Transverse colon (tissue), 4 donors: ENCODE measurements around the gene PLAU. TPM values are rescaled to one million over a fixed set of nuclear protein-coding genes. Genes with fewer than 3 reads are reported as not detected.

ENCODE experiments used
- DNase-seq: peaks from one replicate; pipeline ENCODE4 v3.0.0-alpha.2; 2019
- H3K27ac ChIP-seq, 4 donors: fragments of 200-600 bp; sonication (generic); 2 replicates each; pipeline ENCODE4 v1.5.1; 2016 to 2018; ENCODE audit warnings: inconsistent platforms in 4 of 4
- H3K27me3 ChIP-seq: fragments of 200-600 bp; sonication (generic); 2 replicates; pipeline ENCODE4 v1.5.1; 2017; ENCODE audit warnings: inconsistent platforms
- H3K36me3 ChIP-seq, 4 donors: fragments of 200-600 bp; sonication (generic); 2 replicates each; pipeline ENCODE4 v1.5.1; 2017 to 2019; ENCODE audit warnings: inconsistent platforms in 4 of 4
- H3K4me1 ChIP-seq, 4 donors: fragments of 200-600 bp; sonication (generic); 2 replicates each; pipeline ENCODE4 v1.5.1; 2017 to 2020; ENCODE audit warnings: inconsistent platforms in 4 of 4
- H3K4me3 ChIP-seq, 4 donors: fragments of 200-600 bp; sonication (generic); 1 replicate in 1 of 4; 2 replicates in 3 of 4; pipeline versions ENCODE4 v1.5.1 to v1.6.1; 2017 to 2019; ENCODE audit warnings: inconsistent platforms in 4 of 4
- H3K9me3 ChIP-seq, 2 donors: fragments of 200-600 bp; sonication (generic); 2 replicates each; pipeline ENCODE4 v1.5.1; 2017 to 2019; ENCODE audit warnings: inconsistent platforms in 2 of 2
- EP300 ChIP-seq: sonication (generic); formaldehyde crosslinking; IDR thresholded peaks from one replicate; pipeline ENCODE4 v1.6.1; 2017; ENCODE audit warnings: antibody characterized with exemption, low read depth
- POLR2A ChIP-seq: fragments of 450-650 bp; IDR thresholded peaks from one replicate; pipeline ENCODE4 v1.6.1; 2016; ENCODE audit warnings: antibody characterized with exemption, mild to moderate bottlenecking, moderate library complexity
- POLR2AphosphoS5 ChIP-seq, 3 donors: sonication (generic); formaldehyde crosslinking; IDR thresholded peaks; one replicate each; pipeline ENCODE4 v1.6.1; 2016; ENCODE audit warnings: antibody characterized with exemption in 3 of 3
- WGBS, 2 donors: methylation state at CpG; one replicate each; pipeline ENCODE4 v1.1.5; 2018; ENCODE audit warnings: low coverage in 1 of 2; 5-methylcytosine and 5-hydroxymethylcytosine counted together
- in situ Hi-C, 4 donors: fragments of 200-750 bp; cut with MboI; loops; one replicate each; pipeline versions ENCODE4 v1.15.0 to v1.15.1; 2017; ENCODE audit warnings: low sequenced_read_pairs in 3 of 4, low pct_ligation_motif_present in 1 of 4, low pct_unique_long_range_greater_than_20kb in 1 of 4
- intact Hi-C: fragments of 100-400 bp; cut with DNase I; formaldehyde crosslinking; loops from one replicate; pipeline ENCODE4 v1.15.1; 2023; ENCODE audit warnings: low total_unique reads
- total RNA-seq, 4 donors: library from RNA; depleted of rRNA; stranded (reverse); fragments of >200 nt; gene quantifications; one replicate each; pipeline ENCODE4 v1.1.0, GENCODE V29; 2016
- TF ChIP-seq, protein P1 (sequence below), 5 experiments: fragments of 200-600 bp in 3 of 5; fragments of 450-650 bp in 2 of 5; sonication (generic) in 3 of 5; IDR thresholded peaks; 1 replicate in 2 of 5; 2 replicates in 3 of 5; pipeline ENCODE4 v1.5.1; 2016 to 2017; ENCODE audit warnings: antibody characterized with exemption in 5 of 5, inconsistent platforms in 3 of 5, mild to moderate bottlenecking in 2 of 5, moderate library complexity in 1 of 5

PLAU gene
- total RNA-seq, 4 donors from 2014 or later, result 0.75 to 8.0 (median 2.3) TPM

DNA sequence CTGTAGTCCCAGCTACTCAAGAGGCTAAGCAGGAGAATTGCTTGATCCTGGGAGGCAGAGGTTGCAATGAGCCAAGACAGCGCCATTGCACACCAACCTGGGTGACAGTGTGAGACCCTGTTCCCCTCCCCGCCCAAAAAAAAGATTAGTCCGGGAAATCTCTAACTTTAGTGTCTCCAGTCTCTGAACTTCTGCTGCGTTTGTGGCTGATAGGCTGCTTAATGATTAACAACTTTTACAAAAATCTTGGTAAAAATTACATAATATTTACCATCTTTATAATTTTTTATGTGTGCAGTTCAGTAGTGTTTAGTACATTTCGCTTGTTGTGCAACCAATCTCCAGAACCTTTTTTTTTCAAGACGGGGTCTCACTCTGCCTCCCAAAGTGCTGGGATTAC is 9.7 kb upstream of the PLAU start:
- intact Hi-C loops (no loop called here), in situ Hi-C loops (no loop called here)
- Histone ChIP-seq H3K27me3 (no peaks in the 10 kb centered on the region), H3K27ac (no peak overlapping the region), H3K36me3 (no peaks in the 10 kb centered on the region), H3K4me3 (no peak overlapping the region), H3K9me3 (no peaks in the 10 kb centered on the region), H3K4me1 (peaks cover 0 to 10% (median 1%) of the 10 kb centered on the region in 4 donors)
- WGBS, 2 donors, result 73 to 79% methylated on average over 6 of the region's 6 CpGs
- no peak for DNase-seq
- TF ChIP-seq EP300 (no peak), POLR2A (no peak), POLR2AphosphoS5 (IDR thresholded peaks at IDR 0.05) (no peak)
- TF ChIP-seq, protein P1, sequence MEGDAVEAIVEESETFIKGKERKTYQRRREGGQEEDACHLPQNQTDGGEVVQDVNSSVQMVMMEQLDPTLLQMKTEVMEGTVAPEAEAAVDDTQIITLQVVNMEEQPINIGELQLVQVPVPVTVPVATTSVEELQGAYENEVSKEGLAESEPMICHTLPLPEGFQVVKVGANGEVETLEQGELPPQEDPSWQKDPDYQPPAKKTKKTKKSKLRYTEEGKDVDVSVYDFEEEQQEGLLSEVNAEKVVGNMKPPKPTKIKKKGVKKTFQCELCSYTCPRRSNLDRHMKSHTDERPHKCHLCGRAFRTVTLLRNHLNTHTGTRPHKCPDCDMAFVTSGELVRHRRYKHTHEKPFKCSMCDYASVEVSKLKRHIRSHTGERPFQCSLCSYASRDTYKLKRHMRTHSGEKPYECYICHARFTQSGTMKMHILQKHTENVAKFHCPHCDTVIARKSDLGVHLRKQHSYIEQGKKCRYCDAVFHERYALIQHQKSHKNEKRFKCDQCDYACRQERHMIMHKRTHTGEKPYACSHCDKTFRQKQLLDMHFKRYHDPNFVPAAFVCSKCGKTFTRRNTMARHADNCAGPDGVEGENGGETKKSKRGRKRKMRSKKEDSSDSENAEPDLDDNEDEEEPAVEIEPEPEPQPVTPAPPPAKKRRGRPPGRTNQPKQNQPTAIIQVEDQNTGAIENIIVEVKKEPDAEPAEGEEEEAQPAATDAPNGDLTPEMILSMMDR (IDR thresholded peaks at IDR 0.05), result no peak

DNA sequence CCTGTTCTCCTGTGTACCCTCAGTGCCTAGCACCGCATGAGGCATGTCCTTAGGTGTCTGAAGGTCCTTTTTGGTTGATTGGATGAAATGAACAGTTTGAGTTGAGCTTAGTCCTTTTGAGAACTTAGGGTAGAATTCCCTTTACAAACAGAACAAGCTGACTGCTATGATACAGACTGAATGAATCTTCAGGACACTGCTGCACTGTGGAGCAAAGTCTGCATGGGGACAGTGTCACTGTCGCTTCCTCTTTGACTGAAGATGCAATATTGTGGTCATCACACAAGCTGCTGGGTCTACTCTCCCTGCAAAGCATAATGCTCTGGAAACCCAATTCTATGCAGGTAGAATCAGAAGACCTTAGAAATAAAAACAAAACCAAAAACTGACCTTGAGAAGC is 8.6 kb upstream of the PLAU start:
- H3K36me3 ChIP-seq, result no peaks in the 10 kb centered on the region
- intact Hi-C loops (no loop called here), in situ Hi-C loops (no loop called here)
- 94 to 100% methylated on average over 1 to 2 of the region's 2 CpGs for WGBS, 2 donors
- DNase-seq, result no peak
- TF ChIP-seq POLR2AphosphoS5 (IDR thresholded peaks at IDR 0.05), result no peak
- TF ChIP-seq, protein P1 (IDR thresholded peaks at IDR 0.05), result no peak
- TF ChIP-seq EP300, result no peak
- TF ChIP-seq POLR2A, result no peak
- no peaks in the 10 kb centered on the region for H3K27me3 ChIP-seq
- H3K9me3 ChIP-seq, result no peaks in the 10 kb centered on the region
- peaks cover 0 to 20% (median 6%) of the 10 kb centered on the region in 4 donors for H3K4me1 ChIP-seq
- H3K4me3 ChIP-seq, result no peak overlapping the region
- H3K27ac ChIP-seq, result no peak overlapping the region

DNA sequence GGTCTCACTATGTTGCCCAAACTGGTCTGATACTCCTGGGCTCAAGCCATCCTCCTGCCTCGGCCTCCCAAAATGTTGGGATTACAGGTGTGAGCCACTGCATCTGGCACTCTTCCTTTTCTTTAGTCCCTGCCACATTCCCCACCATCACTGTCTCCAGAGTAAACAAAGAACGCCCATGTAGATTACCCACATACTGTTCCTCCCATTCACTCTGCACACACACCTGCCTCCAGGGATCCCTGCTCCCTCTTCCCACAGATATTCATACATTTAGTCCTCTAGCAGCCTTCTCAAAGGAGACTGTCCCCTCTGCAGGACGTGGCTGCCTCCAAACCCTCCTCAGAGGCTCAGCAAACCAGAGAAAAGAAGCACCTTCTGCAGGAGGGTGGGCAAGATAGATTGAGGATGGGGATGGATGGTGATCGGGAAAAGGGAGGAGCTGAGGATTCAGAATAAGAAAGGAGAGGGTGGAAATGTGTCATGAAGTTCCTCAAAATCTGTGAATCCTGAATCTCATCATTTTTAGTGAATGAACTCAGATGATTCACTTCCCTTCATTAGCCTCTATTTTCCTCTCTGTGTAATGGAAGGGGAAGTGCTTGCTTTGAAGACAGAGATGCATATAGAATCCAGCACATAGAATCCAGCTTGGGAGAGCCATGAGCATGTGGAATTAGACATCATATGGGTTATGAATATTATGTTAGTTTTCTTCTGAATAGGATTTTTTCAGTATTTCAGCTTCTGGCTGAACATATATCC is 5.5 kb upstream of the PLAU start:
- Histone ChIP-seq H3K4me3 (no peak overlapping the region), H3K9me3 (no peaks in the 10 kb centered on the region), H3K4me1 (peaks cover 2 to 44% (median 27%) of the 10 kb centered on the region in 4 donors), H3K36me3 (no peaks in the 10 kb centered on the region), H3K27ac (peak overlapping the region; percentile 64 to 81 (median 80)), H3K27me3 (no peaks in the 10 kb centered on the region)
- TF ChIP-seq, protein P1 (IDR thresholded peaks at IDR 0.05), result no peak
- no peak for TF ChIP-seq POLR2A
- no peak for TF ChIP-seq POLR2AphosphoS5 (IDR thresholded peaks at IDR 0.05)
- DNase-seq, result no peak
- in situ Hi-C loops, result no loop called here
- intact Hi-C loops, result no loop called here
- 56 to 57% methylated on average over 3 to 4 of the region's 4 CpGs for WGBS, 2 donors

DNA sequence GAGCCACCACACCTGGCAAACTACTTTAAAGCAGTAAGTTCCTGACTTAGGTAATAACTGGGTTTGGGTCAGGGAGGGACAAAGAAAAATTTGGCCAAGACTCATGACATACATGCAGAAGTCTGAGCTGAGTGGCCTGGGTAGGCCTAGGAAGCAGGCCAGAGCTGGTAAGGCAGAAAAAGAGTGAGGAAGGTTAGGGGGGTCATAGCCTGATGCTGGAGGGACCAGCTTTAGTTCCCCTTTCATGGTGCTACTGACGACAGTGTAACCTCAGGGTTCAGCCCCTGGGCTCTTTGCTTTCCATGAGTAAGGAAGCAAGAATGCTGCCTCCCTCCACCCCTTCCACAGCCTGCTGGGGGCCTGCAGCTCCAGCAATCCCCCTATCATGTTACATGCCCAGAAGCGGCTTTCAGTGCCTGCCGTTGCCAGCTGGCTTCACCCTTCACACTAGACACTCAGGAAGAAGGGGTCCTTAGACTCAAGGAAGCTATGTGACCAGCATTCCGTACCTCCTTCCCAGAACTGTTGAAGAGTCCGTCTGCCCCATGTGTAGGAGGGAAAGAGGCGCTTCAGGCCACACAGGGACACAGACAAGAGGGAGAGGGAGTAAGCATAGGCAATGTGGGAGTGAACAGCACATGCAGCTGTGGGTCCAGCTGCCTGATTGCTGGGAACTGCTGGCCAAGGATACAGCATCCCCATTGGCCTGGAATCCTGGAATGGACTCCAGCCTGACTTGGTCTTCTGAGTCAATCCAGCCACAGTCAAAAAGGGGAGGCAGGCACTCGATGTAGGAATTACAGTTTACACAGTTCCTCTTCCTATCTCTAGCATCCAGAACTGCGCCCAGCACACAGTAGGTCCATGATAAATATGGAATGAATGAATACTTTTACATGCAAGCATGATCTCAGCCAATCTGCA is 4.1 kb upstream of the PLAU start:
- TF ChIP-seq POLR2AphosphoS5 (IDR thresholded peaks at IDR 0.05), result peak in 2 of 3 donors; percentile 22 to 57
- no peak for TF ChIP-seq EP300
- Histone ChIP-seq H3K9me3 (no peaks in the 10 kb centered on the region), H3K4me3 (no peak overlapping the region), H3K4me1 (peaks cover 6 to 58% (median 39%) of the 10 kb centered on the region in 4 donors), H3K27me3 (peaks cover 13% of the 10 kb centered on the region), H3K36me3 (no peaks in the 10 kb centered on the region), H3K27ac (peak overlapping the region; percentile 64 to 81 (median 80))
- WGBS, 2 donors, result 65% methylated on average over 8 of the region's 8 CpGs; no CpG with 5 or more reads in 1 of the 2 donors
- in situ Hi-C loops, result no loop called here
- peak; percentile 49 for DNase-seq
- intact Hi-C loops, result no loop called here
